GM13976 (cell line): Measurements from ENCODE around the gene HDLBP.

ENCODE experiments used
- DNase-seq: peaks from one replicate; pipeline ENCODE4 v3.0.0; 2012; ENCODE audit warnings: low spot score
- CTCF ChIP-seq: IDR thresholded peaks from 2 replicates; pipeline ENCODE4 v1.5.1; 2012; ENCODE audit warnings: borderline replicate concordance, mild to moderate bottlenecking; ENCODE audit not compliant: insufficient read depth; ENCODE audit errors: extremely low read depth, missing control alignments, control extremely low read depth
- in situ Hi-C: fragments of 300-500 bp; cut with MboI; formaldehyde crosslinking; loops from one replicate; pipeline ENCODE4 v1.12.0; 2022; ENCODE audit warnings: low sequenced_read_pairs, mixed read lengths, inconsistent platforms; ENCODE audit not compliant: unreplicated experiment

The HDLBP gene

GRCh38 chr2:241211276-241211675 is 104.2 kb downstream of the HDLBP start:
- DNase-seq = no peak
- in situ Hi-C loops = no loop called here
- no peak for TF ChIP-seq CTCF

GRCh38 chr2:241209271-241209670 is 106.2 kb downstream of the HDLBP start:
- TF ChIP-seq CTCF = no peak
- DNase-seq = no peak
- in situ Hi-C loops = no loop called here

GRCh38 chr2:241208058-241208457 is 107.4 kb downstream of the HDLBP start:
- in situ Hi-C loops = no loop called here
- TF ChIP-seq CTCF = no peak
- DNase-seq = no peak

GRCh38 chr2:241207641-241208040 is 107.8 kb downstream of the HDLBP start:
- no peak for DNase-seq
- no peak for TF ChIP-seq CTCF
- in situ Hi-C loops = no loop called here

GRCh38 chr2:241207151-241207550 is 108.3 kb downstream of the HDLBP start:
- in situ Hi-C loops = no loop called here
- TF ChIP-seq CTCF = no peak
- DNase-seq = no peak

GRCh38 chr2:241205086-241205485 is 110.4 kb downstream of the HDLBP start:
- in situ Hi-C loops = no loop called here
- no peak for TF ChIP-seq CTCF

GRCh38 chr2:241204490-241204889 is 111.0 kb downstream of the HDLBP start:
- TF ChIP-seq CTCF = no peak
- no peak for DNase-seq
- in situ Hi-C loops = no loop called here

More at GRCh38 chr2:241205086-241205485, 110.4 kb downstream of the HDLBP start:
- DNase-seq = no peak
